HG02943 (cell line): ENCODE measurements around the gene TLE5.
"Not testable (repeated sequence)": the region's sequence is repeated elsewhere in the genome, so short reads cannot be mapped to it uniquely, and the experiment has no call there.

ENCODE experiments used
- ATAC-seq: cut with Tn5 transposase; IDR thresholded peaks from one replicate; pipeline ENCODE4 v1.9.1; 2021; ENCODE audit warnings: mild to moderate bottlenecking, low read depth, moderate library complexity; ENCODE audit not compliant: unreplicated experiment

TLE5 gene

DNA sequence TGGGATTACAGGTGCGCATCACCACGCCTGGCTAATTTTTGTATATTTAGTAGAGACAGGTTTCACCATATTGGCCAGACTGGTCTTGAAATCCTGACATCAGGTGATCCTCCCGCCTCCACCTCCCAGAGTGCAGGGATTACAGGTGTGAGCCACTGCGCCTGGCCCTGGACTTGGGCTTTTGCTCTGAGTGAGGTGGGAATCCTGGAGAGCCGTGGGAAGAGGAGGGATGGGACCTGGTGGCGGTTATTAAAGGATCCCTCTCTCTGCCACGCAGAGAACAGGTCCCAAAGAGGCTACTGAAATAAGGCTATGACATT, 1.7 kb upstream of the TLE5 start:
- no peak for ATAC-seq

GRCh38 chr19:3061182-3062161, 823 bp downstream of the TLE5 start:
- no peak for ATAC-seq

GRCh38 chr19:3060857-3061181, 1.5 kb downstream of the TLE5 start:
- no peak for ATAC-seq

- ATAC-seq: no peak
These were observed 2.6 kb downstream of the TLE5 start for GRCh38 chr19:3059653-3060052.

DNA sequence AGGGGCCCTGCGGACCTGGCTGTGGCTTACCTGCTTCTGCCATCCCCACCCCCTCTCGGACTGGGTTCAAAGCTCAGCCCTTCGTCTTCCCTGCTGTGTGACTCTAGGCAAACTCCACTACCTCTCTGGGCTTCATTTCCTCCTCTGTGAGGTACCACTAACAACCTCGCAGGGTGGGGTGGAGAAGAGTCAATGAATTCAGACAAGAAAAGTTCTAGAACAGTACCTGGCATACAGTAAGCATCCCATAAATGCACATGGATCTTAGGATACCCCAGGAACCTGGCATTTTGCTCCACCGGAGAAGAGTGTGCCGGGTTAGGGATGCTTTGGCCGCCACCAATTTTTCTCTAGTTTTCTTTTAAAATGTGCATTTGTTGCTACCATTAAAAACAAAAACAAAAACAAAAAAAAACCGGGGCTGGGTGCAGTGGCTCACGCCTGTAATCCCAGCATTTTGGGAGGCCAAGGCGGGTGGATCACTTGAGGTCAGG, 3.4 kb downstream of the TLE5 start:
- ATAC-seq: no peak

- ATAC-seq: no peak
These were observed 4.1 kb downstream of the TLE5 start for GRCh38 chr19:3058009-3058820.

- no peak for ATAC-seq
These were observed 5.0 kb downstream of the TLE5 start for GRCh38 chr19:3057275-3057714.

GRCh38 chr19:3056417-3057088, 5.7 kb downstream of the TLE5 start:
- ATAC-seq: no peak

GRCh38 chr19:3055741-3056416, 6.4 kb downstream of the TLE5 start:
- no peak for ATAC-seq

GRCh38 chr19:3054972-3055740, 7.1 kb downstream of the TLE5 start:
- ATAC-seq: no peak

DNA sequence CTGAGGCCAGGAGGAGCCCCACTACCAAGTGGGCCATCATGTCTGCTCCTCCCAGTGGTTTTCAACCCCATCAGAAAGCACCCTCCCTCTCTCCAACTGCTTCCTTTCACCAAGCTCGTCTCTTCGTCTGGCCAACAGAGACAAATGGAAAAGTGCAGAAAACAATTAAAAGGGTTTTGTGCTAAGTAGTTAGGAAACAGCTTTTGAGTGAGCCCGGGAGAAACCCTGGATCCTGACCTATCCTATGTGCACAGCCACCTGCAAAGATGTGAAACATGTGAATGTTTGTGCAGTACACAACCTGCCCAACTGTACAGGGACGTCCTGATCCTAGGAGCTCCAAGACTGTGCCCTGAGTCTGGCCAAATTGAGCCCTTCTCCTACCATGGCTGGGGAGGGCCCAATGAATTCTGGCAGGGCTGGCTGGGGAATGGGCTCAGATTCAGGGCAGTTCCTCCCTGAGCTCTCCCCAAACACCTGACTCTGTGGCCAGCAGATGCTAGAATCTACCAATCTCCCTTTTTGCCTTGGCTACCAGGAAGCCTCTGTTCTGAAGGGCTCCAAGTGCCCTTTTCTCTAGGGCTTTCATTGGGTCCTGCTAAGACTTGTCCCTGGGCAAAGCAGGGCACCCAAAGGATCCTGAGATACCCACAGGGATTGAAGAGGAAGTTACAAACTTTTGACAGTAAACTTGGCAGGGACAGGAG, 7.9 kb downstream of the TLE5 start:
- no peak for ATAC-seq

DNA sequence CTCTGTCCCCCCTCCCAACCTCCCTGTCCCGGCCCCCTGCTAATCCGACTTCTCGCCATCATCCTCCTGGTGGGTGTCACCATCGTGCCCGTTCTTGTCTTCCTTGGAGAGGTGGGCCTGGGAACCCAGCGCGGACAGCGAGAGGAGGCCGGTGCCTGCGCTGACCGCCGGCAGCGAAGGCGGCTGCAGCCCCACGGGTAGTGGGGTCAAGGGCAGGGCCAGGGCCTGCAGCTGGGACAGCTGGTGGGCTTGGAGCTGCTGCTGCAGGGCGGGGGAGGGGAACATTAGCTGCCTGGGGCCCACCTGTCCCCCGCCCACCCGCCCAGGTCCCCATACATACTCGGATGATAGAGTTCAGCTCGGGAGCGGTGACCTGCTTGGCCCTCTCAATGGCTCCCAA, 8.5 kb downstream of the TLE5 start:
- ATAC-seq: no peak

- no peak for ATAC-seq
These were observed 9.1 kb downstream of the TLE5 start for GRCh38 chr19:3053218-3053621.

- ATAC-seq: not testable (repeated sequence)
These were observed 12.3 kb downstream of the TLE5 start for GRCh38 chr19:3050016-3050415.

DNA sequence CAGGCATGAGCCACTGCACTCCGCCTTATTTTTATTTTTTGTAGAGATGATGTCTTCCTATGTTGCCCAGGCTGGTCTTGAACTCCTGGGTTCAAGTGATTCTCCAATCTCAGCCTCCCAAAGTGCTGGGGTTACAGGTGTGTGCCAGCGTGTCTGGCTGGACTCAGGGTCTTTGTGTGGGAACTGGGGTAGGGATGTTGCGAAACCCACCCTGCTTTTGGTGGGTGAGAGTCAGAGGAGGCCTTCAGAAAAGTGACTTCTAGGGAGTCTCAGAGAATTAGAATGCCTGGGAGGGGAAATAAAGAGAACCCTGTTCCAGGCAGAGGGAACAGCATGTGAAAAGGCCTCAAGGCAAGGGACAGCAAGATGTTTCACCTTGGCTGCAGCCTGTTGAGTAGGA, 13.2 kb downstream of the TLE5 start:
- ATAC-seq: no peak

DNA sequence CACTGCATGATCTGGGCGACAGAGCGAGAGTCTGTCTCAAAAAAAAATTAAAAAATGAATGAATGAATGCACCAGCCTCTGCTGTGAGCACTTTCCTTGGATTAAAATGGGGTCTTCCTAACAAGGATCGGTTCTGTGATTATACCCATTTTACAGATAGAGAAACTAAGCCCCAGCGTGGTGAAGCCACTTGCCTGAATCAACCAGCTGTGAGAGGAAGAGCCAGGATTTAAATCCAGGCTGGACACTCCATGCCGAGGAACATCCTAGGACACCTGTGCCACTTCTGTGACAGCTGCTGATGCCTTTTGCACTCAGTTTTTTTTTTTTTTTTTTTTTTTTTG, 14.1 kb downstream of the TLE5 start:
- ATAC-seq: no peak

- no peak for ATAC-seq
These were observed 14.7 kb downstream of the TLE5 start for GRCh38 chr19:3047496-3048189.

- ATAC-seq: no peak
These were observed 15.4 kb downstream of the TLE5 start for GRCh38 chr19:3046698-3047495.
